ENCODE data around the gene ETV3. TPM values are rescaled to one million over a fixed set of nuclear protein-coding genes. Genes with fewer than 3 reads are reported as not detected.

The ETV3 gene
- total RNA-seq, 2 donors from 2014 or later = 26.9 to 40.6 TPM

DNA sequence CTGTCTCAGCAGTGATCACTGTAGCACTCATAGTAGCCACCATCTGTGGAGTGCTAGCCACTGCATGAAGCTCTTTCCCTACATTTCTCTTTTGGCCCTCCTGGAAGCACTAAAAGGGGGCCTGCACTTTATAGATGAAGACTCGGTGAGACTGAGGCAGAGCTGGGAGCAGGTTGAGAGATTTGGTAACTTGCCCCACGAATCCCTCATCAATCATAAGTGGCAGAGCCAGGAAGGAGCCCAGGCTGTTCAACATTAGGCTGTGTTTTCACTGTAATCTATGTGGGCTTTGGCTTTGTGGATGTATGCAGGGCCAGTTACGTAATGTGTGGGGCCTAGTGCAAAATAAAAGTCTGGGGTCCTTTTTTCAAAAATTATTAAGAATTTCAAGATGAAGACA, 13.3 kb upstream of the ETV3 start:
- H3K27ac Mint-ChIP-seq = no peak overlapping the region
- H3K4me1 Mint-ChIP-seq = peaks cover 55% of the 10 kb centered on the region
- no peak overlapping the region for H3K27ac ChIP-seq (ENCODE audit: low read depth, low read length)

DNA sequence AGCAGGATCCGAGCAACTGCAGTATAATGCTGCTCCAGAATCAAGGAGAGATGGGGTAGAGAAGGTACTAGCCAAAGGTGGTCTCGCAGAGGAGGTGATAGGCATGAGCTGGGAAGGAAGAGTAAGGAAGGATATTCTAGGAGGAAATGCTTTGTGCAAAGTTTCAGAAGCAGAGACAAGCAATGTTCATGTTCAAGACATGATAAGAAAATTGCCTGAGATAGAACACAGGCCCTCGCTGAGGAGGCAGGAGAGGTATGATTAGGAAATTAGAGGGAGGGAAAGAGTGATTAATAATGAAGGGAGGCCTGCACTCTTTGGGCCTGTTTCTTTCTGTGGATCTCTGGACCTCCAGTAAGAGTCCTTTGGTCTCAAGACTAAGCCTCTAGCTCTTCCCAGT, 12.9 kb upstream of the ETV3 start:
- H3K9me3 Mint-ChIP-seq = no peaks in the 10 kb centered on the region
- no peak overlapping the region for H3K9ac ChIP-seq (ENCODE audit: extremely low read depth, low read length, poor library complexity, severe bottlenecking)

More for the DNA sequence above, 13.3 kb upstream of the ETV3 start:
- H3K9me3 ChIP-seq (ENCODE audit: control insufficient read depth, low read length) = no peaks in the 10 kb centered on the region
- Mint-ChIP-seq H3K36me3 (ENCODE audit: low read depth) (no peaks in the 10 kb centered on the region), H3K9me3 (no peaks in the 10 kb centered on the region), H3K4me3 (no peak overlapping the region), H3K27me3 (ENCODE audit: insufficient read depth) (no peaks in the 10 kb centered on the region)
- TF ChIP-seq CTCF (conservative IDR thresholded peaks at IDR 0.05) = no peak
- no peak overlapping the region for H3K9ac ChIP-seq (ENCODE audit: extremely low read depth, low read length, poor library complexity, severe bottlenecking)
- H3K27me3 ChIP-seq (ENCODE audit: control insufficient read depth, insufficient read depth, low read length, poor library complexity, severe bottlenecking) = no peaks in the 10 kb centered on the region
- no peak for DNase-seq
- H3K36me3 ChIP-seq (ENCODE audit: control insufficient read depth, insufficient read depth, low read length) = no peaks in the 10 kb centered on the region
- peaks cover 26% of the 10 kb centered on the region for H3K4me1 ChIP-seq (ENCODE audit: control insufficient read depth, insufficient read depth, low read length)
- whole genome bisulfite sequencing, 2 experiments (ENCODE audit: insufficient coverage in 1 of 2, insufficient read length in 1 of 2) = 91 to 100% methylated on average over 1 to 3 of the region's 3 CpGs
- no peak overlapping the region for H3K4me3 ChIP-seq (ENCODE audit: low read length)

GRCh38 chr1:157150631-157151030, 12.4 kb upstream of the ETV3 start:
- Mint-ChIP-seq H3K9me3 (no peaks in the 10 kb centered on the region), H3K27me3 (ENCODE audit: insufficient read depth) (no peaks in the 10 kb centered on the region), H3K4me3 (no peak overlapping the region), H3K36me3 (ENCODE audit: low read depth) (no peaks in the 10 kb centered on the region), H3K4me1 (peaks cover 48% of the 10 kb centered on the region), H3K27ac (no peak overlapping the region)
- Histone ChIP-seq H3K9me3 (ENCODE audit: control insufficient read depth, low read length) (no peaks in the 10 kb centered on the region), H3K4me1 (ENCODE audit: control insufficient read depth, insufficient read depth, low read length) (peaks cover 26% of the 10 kb centered on the region), H3K36me3 (ENCODE audit: control insufficient read depth, insufficient read depth, low read length) (no peaks in the 10 kb centered on the region), H3K4me3 (ENCODE audit: low read length) (no peak overlapping the region), H3K27ac (ENCODE audit: low read depth, low read length) (no peak overlapping the region), H3K9ac (ENCODE audit: extremely low read depth, low read length, poor library complexity, severe bottlenecking) (no peak overlapping the region), H3K27me3 (ENCODE audit: control insufficient read depth, insufficient read depth, low read length, poor library complexity, severe bottlenecking) (no peaks in the 10 kb centered on the region)
- no peak for TF ChIP-seq CTCF (conservative IDR thresholded peaks at IDR 0.05)
- WGBS, 2 experiments (ENCODE audit: insufficient coverage in 1 of 2, insufficient read length in 1 of 2) = 92 to 96% methylated on average over 2 to 6 of the region's 6 CpGs
- DNase-seq = no peak

More for the DNA sequence above, 12.9 kb upstream of the ETV3 start:
- Histone ChIP-seq H3K36me3 (ENCODE audit: control insufficient read depth, insufficient read depth, low read length) (no peaks in the 10 kb centered on the region), H3K4me3 (ENCODE audit: low read length) (no peak overlapping the region), H3K27ac (ENCODE audit: low read depth, low read length) (no peak overlapping the region), H3K27me3 (ENCODE audit: control insufficient read depth, insufficient read depth, low read length, poor library complexity, severe bottlenecking) (no peaks in the 10 kb centered on the region), H3K4me1 (ENCODE audit: control insufficient read depth, insufficient read depth, low read length) (peaks cover 26% of the 10 kb centered on the region), H3K9me3 (ENCODE audit: control insufficient read depth, low read length) (no peaks in the 10 kb centered on the region)
- Mint-ChIP-seq H3K27me3 (ENCODE audit: insufficient read depth) (no peaks in the 10 kb centered on the region), H3K27ac (no peak overlapping the region), H3K4me3 (no peak overlapping the region), H3K4me1 (peaks cover 52% of the 10 kb centered on the region), H3K36me3 (ENCODE audit: low read depth) (no peaks in the 10 kb centered on the region)
- 83 to 89% methylated on average over 2 to 3 of the region's 3 CpGs for WGBS, 2 experiments (ENCODE audit: insufficient coverage in 1 of 2, insufficient read length in 1 of 2)
- no peak for DNase-seq
- no peak for TF ChIP-seq CTCF (conservative IDR thresholded peaks at IDR 0.05)
